Mesendoderm (in vitro differentiated cells): ENCODE results near the gene RBM34.
A peak's percentile ranks its signal among the peaks of the same experiment; 100 is the strongest.
"Not testable (repeated sequence)": the region's sequence is repeated elsewhere in the genome, so short reads cannot be mapped to it uniquely, and the experiment has no call there.

Experiments
- DNase-seq: peaks from one replicate; pipeline ENCODE4 v3.0.0; 2013
- H2AK5ac ChIP-seq: 2 replicates; pipeline ENCODE4 v1.6.1; 2013; ENCODE audit warnings: low read length, inconsistent platforms
- H2BK120ac ChIP-seq: 2 replicates; pipeline ENCODE4 v1.6.1; 2013; ENCODE audit warnings: low read depth, mild to moderate bottlenecking, low read length, moderate library complexity, mixed read lengths
- H2BK15ac ChIP-seq: replicated peaks from 2 replicates; pipeline ENCODE4 v1.6.1; 2013; ENCODE audit warnings: low read depth, mild to moderate bottlenecking, moderate library complexity
- H2BK5ac ChIP-seq: 2 replicates; pipeline ENCODE4 v1.6.1; 2013; ENCODE audit warnings: low read length, inconsistent platforms
- H3K18ac ChIP-seq: 2 replicates; pipeline ENCODE4 v1.6.1; 2013; ENCODE audit warnings: mild to moderate bottlenecking, low read length, mixed read lengths
- H3K23ac ChIP-seq: one replicate; pipeline ENCODE4 v1.6.1; 2013; ENCODE audit warnings: low read length
- H3K27ac ChIP-seq: 2 replicates; pipeline ENCODE4 v1.5.1; 2013; ENCODE audit warnings: low read depth, mild to moderate bottlenecking, inconsistent platforms, low read length, moderate library complexity
- H3K27me3 ChIP-seq: 2 replicates; pipeline ENCODE4 v1.6.1; 2013; ENCODE audit warnings: low read length, control low read depth, mild to moderate bottlenecking, inconsistent platforms; ENCODE audit not compliant: insufficient read depth, poor library complexity
- H3K36me3 ChIP-seq: 2 replicates; pipeline ENCODE4 v1.6.1; 2013; ENCODE audit warnings: low read length, inconsistent platforms; ENCODE audit not compliant: control insufficient read depth, insufficient read depth
- H3K4ac ChIP-seq: one replicate; pipeline ENCODE4 v1.6.1; 2013; ENCODE audit warnings: low read depth, mild to moderate bottlenecking, low read length, moderate library complexity
- H3K4me1 ChIP-seq: 2 replicates; pipeline ENCODE4 v1.6.1; 2013; ENCODE audit warnings: low read depth, low read length, inconsistent platforms; ENCODE audit not compliant: control insufficient read depth
- H3K4me2 ChIP-seq: 2 replicates; pipeline ENCODE4 v1.6.1; 2013; ENCODE audit warnings: low read length
- H3K4me3 ChIP-seq: 2 replicates; pipeline ENCODE4 v1.5.1; 2013; ENCODE audit warnings: mild to moderate bottlenecking, low read length
- H3K56ac ChIP-seq: one replicate; pipeline ENCODE4 v1.6.1; 2013; ENCODE audit warnings: low read length
- H3K79me1 ChIP-seq: 2 replicates; pipeline ENCODE4 v1.6.1; 2013; ENCODE audit warnings: low read length, inconsistent platforms
- H3K79me2 ChIP-seq: 2 replicates; pipeline ENCODE4 v1.6.1; 2013; ENCODE audit warnings: mild to moderate bottlenecking, low read length; ENCODE audit not compliant: control insufficient read depth, insufficient read depth
- H3K9ac ChIP-seq: 2 replicates; pipeline ENCODE4 v1.6.1; 2013; ENCODE audit warnings: low read length, inconsistent platforms
- H4K5ac ChIP-seq: one replicate; pipeline ENCODE4 v1.6.1; 2013; ENCODE audit warnings: low read length
- H4K8ac ChIP-seq: one replicate; pipeline ENCODE4 v1.6.1; 2013; ENCODE audit warnings: low read depth, mild to moderate bottlenecking, control low read depth, low read length, moderate library complexity
- WGBS: extraction: QIAGEN DNeasy Blood & Tissue Kit; methylation state at CpG from one replicate; pipeline ENCODE4 v1.1.7; 2013; ENCODE audit warnings: low lambda C conversion rate, missing lambda C conversion rate; ENCODE audit not compliant: insufficient coverage; ENCODE audit errors: extremely low coverage; 5-methylcytosine and 5-hydroxymethylcytosine counted together

RBM34 gene

DNA sequence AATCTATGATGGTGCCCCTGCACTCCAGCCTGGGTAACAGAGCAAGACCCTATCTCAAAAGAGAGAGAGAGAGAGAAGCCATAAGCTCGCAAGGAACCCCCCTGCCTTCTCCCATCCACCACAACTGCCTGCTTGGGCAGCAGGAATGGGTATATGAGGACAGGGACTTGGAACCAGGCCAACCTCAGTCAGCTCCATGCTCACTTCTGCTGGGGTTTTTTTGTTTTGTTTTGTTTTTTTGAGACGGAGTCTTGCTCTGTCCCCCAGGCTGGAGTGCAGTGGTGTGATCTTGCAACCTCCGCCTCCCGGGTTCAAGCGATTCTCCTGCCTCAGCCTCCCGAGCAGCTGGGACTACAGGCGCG, 69.0 kb downstream of the RBM34 start:
- no CpG with 5 or more reads among the region's 8 CpGs for WGBS
- not testable (repeated sequence) for H3K4me2 ChIP-seq, H3K27me3 ChIP-seq, DNase-seq, H3K79me2 ChIP-seq, H3K79me1 ChIP-seq, H3K4me1 ChIP-seq, H3K9ac ChIP-seq, H3K56ac ChIP-seq, H2AK5ac ChIP-seq, H2BK5ac ChIP-seq, H2BK15ac ChIP-seq, H3K4ac ChIP-seq, H2BK120ac ChIP-seq, H3K4me3 ChIP-seq, H4K8ac ChIP-seq, H3K23ac ChIP-seq, H3K36me3 ChIP-seq, H3K27ac ChIP-seq, H4K5ac ChIP-seq, H3K18ac ChIP-seq

DNA sequence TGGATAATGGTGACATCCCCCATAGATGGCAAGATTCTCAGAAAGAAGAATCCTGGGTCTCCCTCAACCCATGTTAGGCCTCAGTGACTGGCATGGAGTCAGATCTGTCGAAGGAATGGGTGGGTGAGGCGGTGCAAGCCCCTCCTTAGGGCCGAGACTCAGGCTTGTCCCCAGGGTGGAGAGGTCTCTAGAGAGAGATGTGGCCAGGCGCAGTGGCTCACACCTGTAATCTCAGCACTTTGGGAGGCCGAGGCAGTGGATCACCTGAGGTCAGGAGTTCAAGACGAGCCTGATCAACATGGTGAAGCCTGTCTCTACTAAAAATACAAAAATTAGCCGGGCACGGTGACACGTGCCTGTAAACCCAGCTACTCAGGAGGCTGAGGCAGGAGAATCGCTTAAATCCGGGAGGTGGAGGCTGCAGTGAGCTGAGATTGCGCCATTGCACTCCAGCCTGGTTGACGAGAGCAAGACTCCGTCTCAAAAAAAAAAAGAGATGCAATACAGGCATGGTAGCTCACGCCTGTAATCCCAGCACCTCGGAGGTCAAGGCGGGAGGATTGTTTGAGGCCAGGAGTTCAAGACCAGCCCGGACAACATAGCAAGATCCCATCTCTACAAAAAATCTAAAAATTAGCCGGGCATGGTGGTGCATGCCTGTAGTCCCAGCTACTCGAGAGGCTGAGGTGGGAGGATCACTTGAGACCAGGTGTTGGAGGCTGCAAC, 69.6 kb downstream of the RBM34 start:
- not testable (repeated sequence) for H3K27me3 ChIP-seq, H3K79me2 ChIP-seq, H3K4me3 ChIP-seq, H3K18ac ChIP-seq, H3K4me2 ChIP-seq, H3K9ac ChIP-seq, H2BK120ac ChIP-seq, H4K5ac ChIP-seq, H2BK15ac ChIP-seq, H4K8ac ChIP-seq, H3K56ac ChIP-seq, H2AK5ac ChIP-seq, H3K23ac ChIP-seq, H2BK5ac ChIP-seq, H3K36me3 ChIP-seq, H3K27ac ChIP-seq, H3K79me1 ChIP-seq, H3K4ac ChIP-seq, H3K4me1 ChIP-seq, DNase-seq
- no CpG with 5 or more reads among the region's 20 CpGs for WGBS

DNA sequence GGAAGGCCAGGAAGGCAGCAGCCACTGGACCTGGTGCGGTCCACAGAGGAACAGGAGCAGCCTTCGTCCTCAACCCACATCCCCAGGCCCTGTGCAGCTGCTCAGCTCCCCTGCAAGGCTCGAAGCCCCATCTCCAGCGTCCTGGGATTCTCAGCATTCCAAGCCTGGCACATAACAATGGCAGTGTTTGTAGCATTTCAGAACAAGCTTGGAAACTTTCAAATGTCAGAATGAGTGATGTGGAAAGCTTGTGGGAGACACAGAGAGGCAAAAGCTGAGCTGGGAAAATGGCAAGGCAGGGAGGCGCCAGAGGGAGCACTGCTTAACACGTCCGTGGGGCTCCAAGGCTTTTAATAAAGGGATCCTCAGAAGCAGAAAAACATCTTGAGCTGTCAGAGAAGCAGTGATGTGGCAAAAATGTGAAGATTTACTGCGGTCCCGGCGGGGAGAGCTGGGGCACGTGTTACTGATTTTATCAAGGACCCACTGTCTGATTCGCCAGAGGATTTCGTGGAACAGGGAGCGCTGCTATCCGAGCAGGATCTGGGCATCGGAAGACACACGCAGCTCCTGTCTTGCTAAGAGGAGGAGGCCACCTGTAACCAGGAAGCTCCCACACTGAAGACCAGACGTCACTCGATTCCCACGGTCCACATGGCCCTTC, 70.5 kb downstream of the RBM34 start:
- H3K4me1 ChIP-seq, result no peaks in the 10 kb centered on the region
- peak; percentile 91 for DNase-seq
- H3K27ac ChIP-seq, result no peak overlapping the region
- H3K4me2 ChIP-seq, result no peak overlapping the region
- no peak overlapping the region for H3K9ac ChIP-seq
- H2AK5ac ChIP-seq, result no peak overlapping the region
- H3K79me2 ChIP-seq, result no peaks in the 10 kb centered on the region
- no peak overlapping the region for H2BK5ac ChIP-seq
- no peak overlapping the region for H2BK120ac ChIP-seq
- no peak overlapping the region for H3K4me3 ChIP-seq
- H3K36me3 ChIP-seq, result no peaks in the 10 kb centered on the region
- H3K4ac ChIP-seq, result no peak overlapping the region
- H4K5ac ChIP-seq, result no peak overlapping the region
- WGBS, result no CpG with 5 or more reads among the region's 20 CpGs
- H4K8ac ChIP-seq, result no peak overlapping the region
- H3K23ac ChIP-seq, result no peak overlapping the region
- peak overlapping the region; percentile 30 for H3K56ac ChIP-seq
- H3K27me3 ChIP-seq, result no peaks in the 10 kb centered on the region
- no peak overlapping the region for H3K18ac ChIP-seq
- no peaks in the 10 kb centered on the region for H3K79me1 ChIP-seq
- H2BK15ac ChIP-seq, result no peak overlapping the region

DNA sequence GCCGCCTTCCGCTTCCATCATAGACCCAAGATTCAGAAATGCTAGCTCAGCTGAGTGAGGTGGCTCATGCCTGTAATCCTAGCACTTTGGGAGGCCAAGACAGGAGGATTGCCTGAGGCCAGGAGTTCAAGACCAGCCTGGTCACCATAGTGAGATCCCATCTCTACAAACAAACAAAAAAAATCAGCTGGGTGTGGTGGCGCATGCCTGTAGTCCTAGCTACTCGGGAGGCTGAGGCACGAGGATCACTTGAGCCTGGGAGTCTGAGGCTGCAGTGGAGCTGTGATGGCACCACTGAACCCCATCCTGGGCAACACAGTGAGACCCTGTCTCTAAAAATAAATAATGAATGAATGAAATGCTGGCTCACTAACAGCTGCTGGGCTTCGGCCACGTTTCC, 72.1 kb downstream of the RBM34 start:
- H4K5ac ChIP-seq, result no peak overlapping the region
- no peak overlapping the region for H3K56ac ChIP-seq
- H3K18ac ChIP-seq, result no peak overlapping the region
- H3K79me1 ChIP-seq, result no peaks in the 10 kb centered on the region
- no peak overlapping the region for H3K4me2 ChIP-seq
- H3K4me3 ChIP-seq, result no peak overlapping the region
- H3K9ac ChIP-seq, result no peak overlapping the region
- no peak overlapping the region for H2BK120ac ChIP-seq
- H3K79me2 ChIP-seq, result no peaks in the 10 kb centered on the region
- H2BK5ac ChIP-seq, result no peak overlapping the region
- H3K23ac ChIP-seq, result no peak overlapping the region
- no peak overlapping the region for H3K4ac ChIP-seq
- H3K4me1 ChIP-seq, result no peaks in the 10 kb centered on the region
- no peaks in the 10 kb centered on the region for H3K36me3 ChIP-seq
- H2BK15ac ChIP-seq, result no peak overlapping the region
- no peak for DNase-seq
- no CpG with 5 or more reads among the region's 7 CpGs for WGBS
- H4K8ac ChIP-seq, result no peak overlapping the region
- H3K27ac ChIP-seq, result no peak overlapping the region
- H2AK5ac ChIP-seq, result no peak overlapping the region
- H3K27me3 ChIP-seq, result no peaks in the 10 kb centered on the region

DNA sequence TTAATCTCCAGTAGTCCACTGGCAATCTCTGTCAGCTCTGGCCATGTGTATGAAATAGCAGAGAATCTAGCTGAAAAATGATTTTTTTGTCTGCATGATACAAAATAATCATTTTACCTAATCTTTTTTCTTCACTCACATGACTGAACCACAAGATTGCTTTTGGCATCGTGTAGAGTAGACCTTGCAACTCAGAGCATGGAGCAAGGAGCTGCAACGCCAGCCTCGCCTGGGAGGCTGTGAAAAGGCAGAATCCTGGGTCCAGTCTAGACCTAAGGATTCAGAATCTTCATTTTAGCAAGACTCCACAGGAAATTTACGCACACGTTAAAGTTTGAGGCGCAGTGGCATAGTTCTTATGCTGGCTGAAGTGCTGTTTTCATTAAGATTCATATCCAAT, 72.6 kb downstream of the RBM34 start:
- H3K23ac ChIP-seq, result no peak overlapping the region
- no peak for DNase-seq
- no peak overlapping the region for H3K4ac ChIP-seq
- H3K36me3 ChIP-seq, result no peaks in the 10 kb centered on the region
- H4K8ac ChIP-seq, result no peak overlapping the region
- no peaks in the 10 kb centered on the region for H3K4me1 ChIP-seq
- H3K27me3 ChIP-seq, result no peaks in the 10 kb centered on the region
- no peak overlapping the region for H4K5ac ChIP-seq
- H3K56ac ChIP-seq, result no peak overlapping the region
- H3K79me1 ChIP-seq, result no peaks in the 10 kb centered on the region
- H2AK5ac ChIP-seq, result no peak overlapping the region
- H3K79me2 ChIP-seq, result no peaks in the 10 kb centered on the region
- H2BK120ac ChIP-seq, result no peak overlapping the region
- H3K9ac ChIP-seq, result no peak overlapping the region
- H3K4me2 ChIP-seq, result no peak overlapping the region
- H3K27ac ChIP-seq, result no peak overlapping the region
- H2BK15ac ChIP-seq, result no peak overlapping the region
- no peak overlapping the region for H2BK5ac ChIP-seq
- no peak overlapping the region for H3K18ac ChIP-seq
- WGBS, result no CpG with 5 or more reads among the region's 6 CpGs
- no peak overlapping the region for H3K4me3 ChIP-seq

DNA sequence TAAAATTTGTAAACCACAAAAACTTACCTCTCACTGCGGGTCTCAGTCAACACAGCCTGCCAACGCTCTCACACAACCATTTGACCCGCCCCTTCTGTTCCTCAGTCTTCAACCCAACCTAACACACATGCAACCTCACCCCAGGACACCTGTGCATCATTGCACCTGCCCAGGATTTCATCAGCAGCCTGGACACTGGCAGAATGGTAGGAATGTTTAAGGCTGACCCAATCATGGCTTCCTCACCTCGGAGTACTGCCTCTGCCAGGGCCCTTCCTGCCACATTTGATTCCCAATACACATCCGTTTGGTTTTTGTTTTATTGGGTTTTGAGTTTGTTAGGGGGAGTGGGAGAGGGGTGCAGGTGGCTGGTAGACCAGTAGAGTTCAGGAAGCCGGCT, 73.1 kb downstream of the RBM34 start:
- DNase-seq, result no peak
- H3K18ac ChIP-seq, result no peak overlapping the region
- H2BK120ac ChIP-seq, result no peak overlapping the region
- no peak overlapping the region for H2BK15ac ChIP-seq
- H2AK5ac ChIP-seq, result no peak overlapping the region
- no peak overlapping the region for H4K5ac ChIP-seq
- no peak overlapping the region for H4K8ac ChIP-seq
- H3K23ac ChIP-seq, result no peak overlapping the region
- no peaks in the 10 kb centered on the region for H3K4me1 ChIP-seq
- H2BK5ac ChIP-seq, result no peak overlapping the region
- no peak overlapping the region for H3K4ac ChIP-seq
- no peak overlapping the region for H3K9ac ChIP-seq
- no peak overlapping the region for H3K27ac ChIP-seq
- H3K79me2 ChIP-seq, result no peaks in the 10 kb centered on the region
- no peak overlapping the region for H3K4me2 ChIP-seq
- no peaks in the 10 kb centered on the region for H3K36me3 ChIP-seq
- no peak overlapping the region for H3K4me3 ChIP-seq
- H3K56ac ChIP-seq, result no peak overlapping the region
- no CpG with 5 or more reads among the region's 6 CpGs for WGBS
- H3K79me1 ChIP-seq, result no peaks in the 10 kb centered on the region
- H3K27me3 ChIP-seq, result no peaks in the 10 kb centered on the region
